ENCODE results near the gene LY9. TPM values are rescaled to one million over a fixed set of nuclear protein-coding genes. Genes with fewer than 3 reads are reported as not detected.

The LY9 gene
- total RNA-seq, 1 donor from 2014 or later, result not detected

GRCh38 chr1:160807247-160807646 lies 11.3 kb downstream of the LY9 start:
- H3K4me2 ChIP-seq, result no peak overlapping the region
- no peak for DNase-seq (ENCODE audit: low spot score)

GRCh38 chr1:160807738-160808137 lies 11.8 kb downstream of the LY9 start:
- Mint-ChIP-seq H3K27me3 (ENCODE audit: insufficient read depth, low read depth) (peaks cover 9% of the 10 kb centered on the region), H3K27ac (no peak overlapping the region), H3K4me1 (no peaks in the 10 kb centered on the region), H3K36me3 (no peaks in the 10 kb centered on the region), H3K9me3 (peaks cover 27% of the 10 kb centered on the region), H3K4me3 (no peak overlapping the region)
- no peaks in the 10 kb centered on the region for H3K27me3 ChIP-seq
- no peak for DNase-seq (ENCODE audit: low spot score)
- no peaks in the 10 kb centered on the region for H4K20me1 ChIP-seq (ENCODE audit: low read depth)
- no peak overlapping the region for H3K9ac ChIP-seq
- H3K4me2 ChIP-seq, result no peak overlapping the region
- H3F3A ChIP-seq (ENCODE audit: low read depth), result no peaks in the 10 kb centered on the region
- H3K36me3 ChIP-seq, result no peaks in the 10 kb centered on the region
- no peak overlapping the region for H3K27ac ChIP-seq
- no peaks in the 10 kb centered on the region for H3K79me2 ChIP-seq (ENCODE audit: low read depth)
- no peak overlapping the region for H2AFZ ChIP-seq (replicated peaks)
- no peak for TF ChIP-seq EZH2phosphoT487 (IDR thresholded peaks at IDR 0.05)
- TF ChIP-seq CTCF (IDR thresholded peaks at IDR 0.05), result no peak
- TF ChIP-seq EZH2 (IDR thresholded peaks at IDR 0.05), result no peak
- no peaks in the 10 kb centered on the region for H3K4me1 ChIP-seq
- no peak overlapping the region for H3K4me3 ChIP-seq
- H3K9me3 ChIP-seq (ENCODE audit: low read depth), result peaks cover 3% of the 10 kb centered on the region

More at GRCh38 chr1:160807247-160807646, 11.3 kb downstream of the LY9 start:
- Histone ChIP-seq H4K20me1 (ENCODE audit: low read depth) (no peaks in the 10 kb centered on the region), H3F3A (ENCODE audit: low read depth) (no peaks in the 10 kb centered on the region), H3K79me2 (ENCODE audit: low read depth) (no peaks in the 10 kb centered on the region), H3K4me3 (no peak overlapping the region), H3K27ac (no peak overlapping the region), H3K27me3 (no peaks in the 10 kb centered on the region), H3K9me3 (ENCODE audit: low read depth) (peaks cover 3% of the 10 kb centered on the region), H3K36me3 (no peaks in the 10 kb centered on the region), H3K4me1 (no peaks in the 10 kb centered on the region), H2AFZ (replicated peaks) (no peak overlapping the region), H3K9ac (no peak overlapping the region)
- Mint-ChIP-seq H3K36me3 (no peaks in the 10 kb centered on the region), H3K27me3 (ENCODE audit: insufficient read depth, low read depth) (peaks cover 9% of the 10 kb centered on the region), H3K9me3 (peaks cover 27% of the 10 kb centered on the region), H3K27ac (no peak overlapping the region), H3K4me1 (no peaks in the 10 kb centered on the region), H3K4me3 (no peak overlapping the region)
- TF ChIP-seq EZH2 (IDR thresholded peaks at IDR 0.05) (no peak), CTCF (IDR thresholded peaks at IDR 0.05) (no peak), EZH2phosphoT487 (IDR thresholded peaks at IDR 0.05) (no peak)

- H3K9me3 Mint-ChIP-seq, result peaks cover 27% of the 10 kb centered on the region
- TF ChIP-seq CTCF (IDR thresholded peaks at IDR 0.05), result no peak
- TF ChIP-seq EZH2 (IDR thresholded peaks at IDR 0.05), result no peak
- no peak for TF ChIP-seq EZH2phosphoT487 (IDR thresholded peaks at IDR 0.05)
- H3K4me3 ChIP-seq, result no peak overlapping the region
- H3K27ac ChIP-seq, result no peak overlapping the region
- no peak for DNase-seq (ENCODE audit: low spot score)
- no peaks in the 10 kb centered on the region for H4K20me1 ChIP-seq (ENCODE audit: low read depth)
- peaks cover 3% of the 10 kb centered on the region for H3K9me3 ChIP-seq (ENCODE audit: low read depth)
- H3K27me3 ChIP-seq, result no peaks in the 10 kb centered on the region
- no peak overlapping the region for H3K27ac Mint-ChIP-seq
- H3K27me3 Mint-ChIP-seq (ENCODE audit: insufficient read depth, low read depth), result peaks cover 9% of the 10 kb centered on the region
- H3K9ac ChIP-seq, result no peak overlapping the region
- no peak overlapping the region for H2AFZ ChIP-seq (replicated peaks)
- no peaks in the 10 kb centered on the region for H3K4me1 Mint-ChIP-seq
- no peak overlapping the region for H3K4me3 Mint-ChIP-seq
- H3K36me3 ChIP-seq, result no peaks in the 10 kb centered on the region
- H3K36me3 Mint-ChIP-seq, result no peaks in the 10 kb centered on the region
- H3K4me2 ChIP-seq, result no peak overlapping the region
- no peaks in the 10 kb centered on the region for H3F3A ChIP-seq (ENCODE audit: low read depth)
- no peaks in the 10 kb centered on the region for H3K79me2 ChIP-seq (ENCODE audit: low read depth)
- no peaks in the 10 kb centered on the region for H3K4me1 ChIP-seq
Measured at GRCh38 chr1:160808289-160808688, 12.3 kb downstream of the LY9 start.

Measured in neural progenitor cell (in vitro differentiated cells).